ENCODE measurements around the gene NEAT1.

DNA sequence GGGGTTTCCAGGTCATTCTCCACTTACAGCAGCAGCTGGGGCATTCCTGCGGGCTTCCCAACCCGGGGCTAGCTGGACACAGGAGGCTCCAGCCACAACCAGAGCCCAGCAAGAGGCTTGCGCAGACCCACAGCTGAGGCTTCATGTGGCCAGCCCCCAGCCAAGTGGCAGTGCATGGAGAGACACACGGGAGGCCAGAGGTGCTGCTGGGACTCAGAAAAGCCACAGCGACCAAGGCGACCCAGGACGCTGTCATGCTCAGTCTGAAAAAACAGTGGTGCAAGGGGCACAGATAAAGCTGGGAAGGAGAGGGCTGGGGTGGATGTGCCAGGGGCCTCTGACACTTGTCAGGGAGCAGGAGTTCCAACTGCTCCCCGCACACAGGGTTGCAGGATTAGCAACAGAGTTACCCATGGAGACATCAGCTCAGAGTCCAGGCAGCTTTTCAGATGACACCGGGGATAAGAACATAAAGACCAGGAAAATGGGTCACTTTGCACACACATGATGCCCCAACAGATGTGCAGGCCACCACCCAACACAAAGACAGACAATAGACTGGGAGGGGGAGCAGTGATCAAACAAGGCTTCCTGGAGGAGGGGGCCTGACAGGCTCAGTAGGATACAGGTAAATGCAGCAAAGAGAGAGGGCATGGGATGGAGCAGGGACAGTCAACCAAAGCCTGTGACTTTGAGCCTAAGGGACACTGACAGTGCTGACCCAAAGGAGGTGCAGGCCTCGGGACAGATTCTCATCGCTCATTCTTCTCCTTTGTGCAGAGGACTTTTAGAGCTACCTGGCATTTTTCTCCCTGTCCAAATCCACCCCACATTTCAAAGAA is 6.9 kb upstream of the NEAT1 start:
- TF ChIP-seq, protein P1, sequence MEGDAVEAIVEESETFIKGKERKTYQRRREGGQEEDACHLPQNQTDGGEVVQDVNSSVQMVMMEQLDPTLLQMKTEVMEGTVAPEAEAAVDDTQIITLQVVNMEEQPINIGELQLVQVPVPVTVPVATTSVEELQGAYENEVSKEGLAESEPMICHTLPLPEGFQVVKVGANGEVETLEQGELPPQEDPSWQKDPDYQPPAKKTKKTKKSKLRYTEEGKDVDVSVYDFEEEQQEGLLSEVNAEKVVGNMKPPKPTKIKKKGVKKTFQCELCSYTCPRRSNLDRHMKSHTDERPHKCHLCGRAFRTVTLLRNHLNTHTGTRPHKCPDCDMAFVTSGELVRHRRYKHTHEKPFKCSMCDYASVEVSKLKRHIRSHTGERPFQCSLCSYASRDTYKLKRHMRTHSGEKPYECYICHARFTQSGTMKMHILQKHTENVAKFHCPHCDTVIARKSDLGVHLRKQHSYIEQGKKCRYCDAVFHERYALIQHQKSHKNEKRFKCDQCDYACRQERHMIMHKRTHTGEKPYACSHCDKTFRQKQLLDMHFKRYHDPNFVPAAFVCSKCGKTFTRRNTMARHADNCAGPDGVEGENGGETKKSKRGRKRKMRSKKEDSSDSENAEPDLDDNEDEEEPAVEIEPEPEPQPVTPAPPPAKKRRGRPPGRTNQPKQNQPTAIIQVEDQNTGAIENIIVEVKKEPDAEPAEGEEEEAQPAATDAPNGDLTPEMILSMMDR (IDR thresholded peaks at IDR 0.05): no peak
- TF ChIP-seq POLR2AphosphoS5 (IDR thresholded peaks at IDR 0.05): no peak
